ENCODE measurements around the gene KDM5B. TPM values are rescaled to one million over a fixed set of nuclear protein-coding genes. Genes with fewer than 3 reads are reported as not detected.
A peak's percentile ranks its signal among the peaks of the same experiment; 100 is the strongest.

Gene KDM5B
- total and polyA plus RNA-seq, 9 of the 15 experiments (the other 6 are each of a cell fraction or from before 2014, with no cell fraction given), result 15.4 to 90.6 (median 57.1) TPM

DNA sequence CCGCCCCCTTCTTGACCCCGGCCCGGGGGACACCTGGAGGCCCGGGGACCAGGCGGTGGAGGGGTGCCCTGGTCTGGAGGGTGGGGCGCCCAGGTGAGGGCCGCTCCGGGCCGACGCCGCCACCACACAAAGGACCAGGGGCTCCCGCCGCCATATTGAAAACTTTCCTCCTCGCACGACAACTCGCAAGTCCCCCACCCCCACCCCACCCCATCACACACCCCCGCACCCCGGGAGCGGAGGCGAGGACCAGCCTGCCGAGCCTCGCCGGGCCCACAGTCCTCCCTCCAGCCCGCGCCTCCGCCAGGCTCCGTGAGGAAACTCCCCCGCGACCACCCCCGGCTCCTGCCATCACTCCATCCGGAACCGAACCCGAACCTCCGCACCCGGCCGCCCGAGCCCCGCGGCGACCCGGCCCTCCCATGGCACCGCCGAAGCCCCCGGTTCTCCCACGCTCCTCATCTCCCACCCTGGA, 733 bp downstream of the KDM5B start (continued):
- no peak for TF ChIP-seq ZBTB40 (IDR thresholded peaks at IDR 0.05)
- no peak for TF ChIP-seq ZBTB40 (CRISPR knock-in tag; IDR thresholded peaks at IDR 0.05)
- TF ChIP-seq, protein P1, sequence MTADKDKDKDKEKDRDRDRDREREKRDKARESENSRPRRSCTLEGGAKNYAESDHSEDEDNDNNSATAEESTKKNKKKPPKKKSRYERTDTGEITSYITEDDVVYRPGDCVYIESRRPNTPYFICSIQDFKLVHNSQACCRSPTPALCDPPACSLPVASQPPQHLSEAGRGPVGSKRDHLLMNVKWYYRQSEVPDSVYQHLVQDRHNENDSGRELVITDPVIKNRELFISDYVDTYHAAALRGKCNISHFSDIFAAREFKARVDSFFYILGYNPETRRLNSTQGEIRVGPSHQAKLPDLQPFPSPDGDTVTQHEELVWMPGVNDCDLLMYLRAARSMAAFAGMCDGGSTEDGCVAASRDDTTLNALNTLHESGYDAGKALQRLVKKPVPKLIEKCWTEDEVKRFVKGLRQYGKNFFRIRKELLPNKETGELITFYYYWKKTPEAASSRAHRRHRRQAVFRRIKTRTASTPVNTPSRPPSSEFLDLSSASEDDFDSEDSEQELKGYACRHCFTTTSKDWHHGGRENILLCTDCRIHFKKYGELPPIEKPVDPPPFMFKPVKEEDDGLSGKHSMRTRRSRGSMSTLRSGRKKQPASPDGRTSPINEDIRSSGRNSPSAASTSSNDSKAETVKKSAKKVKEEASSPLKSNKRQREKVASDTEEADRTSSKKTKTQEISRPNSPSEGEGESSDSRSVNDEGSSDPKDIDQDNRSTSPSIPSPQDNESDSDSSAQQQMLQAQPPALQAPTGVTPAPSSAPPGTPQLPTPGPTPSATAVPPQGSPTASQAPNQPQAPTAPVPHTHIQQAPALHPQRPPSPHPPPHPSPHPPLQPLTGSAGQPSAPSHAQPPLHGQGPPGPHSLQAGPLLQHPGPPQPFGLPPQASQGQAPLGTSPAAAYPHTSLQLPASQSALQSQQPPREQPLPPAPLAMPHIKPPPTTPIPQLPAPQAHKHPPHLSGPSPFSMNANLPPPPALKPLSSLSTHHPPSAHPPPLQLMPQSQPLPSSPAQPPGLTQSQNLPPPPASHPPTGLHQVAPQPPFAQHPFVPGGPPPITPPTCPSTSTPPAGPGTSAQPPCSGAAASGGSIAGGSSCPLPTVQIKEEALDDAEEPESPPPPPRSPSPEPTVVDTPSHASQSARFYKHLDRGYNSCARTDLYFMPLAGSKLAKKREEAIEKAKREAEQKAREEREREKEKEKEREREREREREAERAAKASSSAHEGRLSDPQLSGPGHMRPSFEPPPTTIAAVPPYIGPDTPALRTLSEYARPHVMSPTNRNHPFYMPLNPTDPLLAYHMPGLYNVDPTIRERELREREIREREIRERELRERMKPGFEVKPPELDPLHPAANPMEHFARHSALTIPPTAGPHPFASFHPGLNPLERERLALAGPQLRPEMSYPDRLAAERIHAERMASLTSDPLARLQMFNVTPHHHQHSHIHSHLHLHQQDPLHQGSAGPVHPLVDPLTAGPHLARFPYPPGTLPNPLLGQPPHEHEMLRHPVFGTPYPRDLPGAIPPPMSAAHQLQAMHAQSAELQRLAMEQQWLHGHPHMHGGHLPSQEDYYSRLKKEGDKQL (CRISPR knock-in tag; IDR thresholded peaks at IDR 0.05; ENCODE audit: borderline replicate concordance), result no peak
- 0 out of 2 replicates have a peak, but pooled peaks have one; percentile 2 for TF ChIP-seq NCOR1 (IDR thresholded peaks at IDR 0.05)
- peak; percentile 42 for TF ChIP-seq CHD2 (IDR thresholded peaks at IDR 0.05; ENCODE audit: low read depth, low read length)
- no peak for TF ChIP-seq SAFB2 (IDR thresholded peaks at IDR 0.05; ENCODE audit: borderline replicate concordance, low read depth, low read length, severe bottlenecking)
- 0 out of 2 replicates have a peak, but pooled peaks have one; percentile 9 for TF ChIP-seq ZNF766 (CRISPR knock-in tag; conservative IDR thresholded peaks at IDR 0.05)
- peak; percentile 52 for TF ChIP-seq POLR2G (IDR thresholded peaks at IDR 0.05; ENCODE audit: low read depth, low read length)
- TF ChIP-seq ZFP30 (CRISPR knock-in tag; IDR thresholded peaks at IDR 0.05; ENCODE audit: borderline replicate concordance), result no peak
- TF ChIP-seq GTF2F1 (IDR thresholded peaks at IDR 0.05; ENCODE audit: low read depth, low read length), result no peak
- no peak for TF ChIP-seq TAF15 (IDR thresholded peaks at IDR 0.05; ENCODE audit: low read depth, low read length)
- TF ChIP-seq ZNF75A (CRISPR knock-in tag; IDR thresholded peaks at IDR 0.05), result 0 out of 2 replicates have a peak, but pooled peaks have one; percentile 31
- TF ChIP-seq GABPA (tag; conservative IDR thresholded peaks at IDR 0.05; ENCODE audit: low read depth), result 0 out of 2 replicates have a peak, but pooled peaks have one; percentile 1
- no peak for TF ChIP-seq MAFG (tag; conservative IDR thresholded peaks at IDR 0.05)

Measured in K562 (cell line).